ENCODE data around the gene SHOX.

GRCh38 chrX:636981-637659, 6.5 kb downstream of the SHOX start:
- TF ChIP-seq EZH2 (IDR thresholded peaks at IDR 0.05; ENCODE audit: insufficient read depth, poor library complexity, severe bottlenecking) (no peak), EZH2phosphoT487 (IDR thresholded peaks at IDR 0.05; ENCODE audit: insufficient read depth, low read depth) (no peak)
